HepG2 (cell line): ENCODE results near the gene FAM222A. TPM values are rescaled to one million over a fixed set of nuclear protein-coding genes. Genes with fewer than 3 reads are reported as not detected.
A peak's percentile ranks its signal among the peaks of the same experiment; 100 is the strongest.

ENCODE experiments used
- ATAC-seq: fragments of 200-7000 bp; cut with Tn5 transposase; 3 replicates; pipeline ENCODE4 v1.9.1; 2020; ENCODE audit warnings: mild to moderate bottlenecking, moderate library complexity
- BruUV-seq: library from RNA; stranded (reverse); fragments of 400-500 nt; replicated peaks from 2 replicates; lab custom pipeline; 2021; lab: Mats Ljungman, UMichigan
- CTCF ChIA-PET: fragments of 300-600 bp; formaldehyde crosslinking; extraction: SDS; loops from one replicate; lab custom pipeline; 2021; ENCODE audit warnings: low total read pairs, inconsistent platforms, low intra/inter-chr PET ratio; lab: Yijun Ruan, JAX
- POLR2A ChIA-PET: fragments of 350-600 bp; sonication (Branson Sonifier 250); formaldehyde crosslinking; loops from one replicate; lab custom pipeline; 2020; ENCODE audit warnings: antibody characterized with exemption, inconsistent platforms; lab: Yijun Ruan, JAX
- DNase-seq: peaks from one replicate; pipeline ENCODE4 v3.0.0-alpha.2; 2015; ENCODE audit warnings: low spot score
- FAIRE-seq: peaks from 3 replicates; lab custom pipeline; 2011; peaks lifted over from hg19 to GRCh38; lab: Jason Lieb, UNC
- H2AFZ ChIP-seq: one replicate; pipeline ENCODE4 v1.6.1; 2011; ENCODE audit warnings: low read length, inconsistent platforms
- H3K27ac ChIP-seq: fragments of 300-600 bp; 3 replicates; pipeline ENCODE4 v1.8.0; 2011; ENCODE audit warnings: mixed run types, mild to moderate bottlenecking, mixed read lengths, low read length, inconsistent platforms; ENCODE audit not compliant: insufficient read depth; ENCODE audit errors: extremely low read length
- H3K27me3 ChIP-seq, 2 experiments: fragments of 200-600 bp in 1 of 2; 2 replicates in 1 of 2; 3 replicates in 1 of 2; pipeline versions ENCODE4 v1.6.0 to v1.8.0; 2011; ENCODE audit warnings: low read length in 2 of 2, mild to moderate bottlenecking in 2 of 2, moderate library complexity in 2 of 2, inconsistent platforms in 1 of 2; ENCODE audit not compliant: insufficient read depth in 2 of 2, control insufficient read depth in 1 of 2
- H3K36me3 ChIP-seq, 2 experiments: fragments of 200-600 bp in 1 of 2; replicated peaks in 1 of 2; 2 replicates in 1 of 2; 3 replicates in 1 of 2; pipeline versions ENCODE4 v1.5.1 to v1.8.0; 2011; ENCODE audit warnings: low read length in 2 of 2, inconsistent platforms in 1 of 2; ENCODE audit not compliant: insufficient read depth in 2 of 2, control insufficient read depth in 1 of 2
- H3K4me1 ChIP-seq: 2 replicates; pipeline ENCODE4 v1.5.1; 2012; ENCODE audit warnings: low read length, inconsistent platforms; ENCODE audit not compliant: insufficient read depth
- H3K4me2 ChIP-seq: 2 replicates; pipeline ENCODE4 v1.6.0; 2011; ENCODE audit warnings: low read depth, low read length, inconsistent platforms
- H3K4me3 ChIP-seq, 3 experiments: fragments of 200-600 bp in 1 of 3; sonication (generic), shearing (Covaris generic) in 1 of 3; replicated peaks in 1 of 3; 2 replicates each; pipeline ENCODE4 v1.5.1; 2011 to 2016; ENCODE audit warnings: low read length in 3 of 3, inconsistent platforms in 2 of 3, low read depth in 2 of 3, mild to moderate bottlenecking in 2 of 3, control low read depth in 1 of 3, mixed read lengths in 1 of 3; ENCODE audit not compliant: insufficient read depth in 1 of 3
- H3K79me2 ChIP-seq: one replicate; pipeline ENCODE4 v1.6.1; 2011; ENCODE audit warnings: low read length, inconsistent platforms; ENCODE audit not compliant: insufficient read depth
- H3K9ac ChIP-seq: 2 replicates; pipeline ENCODE4 v1.6.0; 2011; ENCODE audit warnings: mild to moderate bottlenecking, low read depth, low read length, inconsistent platforms; ENCODE audit not compliant: insufficient read depth
- H3K9me3 ChIP-seq: 2 replicates; pipeline ENCODE4 v1.5.1; 2012; ENCODE audit warnings: mild to moderate bottlenecking, low read length
- H4K20me1 ChIP-seq: 2 replicates; pipeline ENCODE4 v1.6.0; 2011; ENCODE audit warnings: inconsistent platforms, mild to moderate bottlenecking, low read length, moderate library complexity; ENCODE audit not compliant: insufficient read depth
- JARID2 ChIP-seq: sonication (generic); formaldehyde crosslinking; IDR thresholded peaks from 2 replicates; pipeline ENCODE4 v1.8.1; 2023; ENCODE audit warnings: missing genetic modification reagents, inconsistent platforms; ENCODE audit not compliant: insufficient replicate concordance
- RARG ChIP-seq: sonication (generic); formaldehyde crosslinking; IDR thresholded peaks from 2 replicates; pipeline ENCODE4 v1.4.0; 2020; ENCODE audit warnings: low read depth, mild to moderate bottlenecking, missing genetic modification reagents
- ZNF296 ChIP-seq: sonication (generic); formaldehyde crosslinking; conservative IDR thresholded peaks from 2 replicates; pipeline ENCODE4 v1.5.0; 2020; ENCODE audit warnings: mild to moderate bottlenecking, missing genetic modification reagents
- ZNF317 ChIP-seq: sonication (generic); formaldehyde crosslinking; IDR thresholded peaks from 2 replicates; pipeline ENCODE4 v1.5.0; 2020; ENCODE audit warnings: mild to moderate bottlenecking, missing genetic modification reagents
- ZNF747 ChIP-seq: sonication (generic); formaldehyde crosslinking; IDR thresholded peaks from 2 replicates; pipeline ENCODE4 v1.8.1; 2023; ENCODE audit warnings: missing genetic modification reagents, mild to moderate bottlenecking, borderline replicate concordance
- WGBS: methylation state at CpG from one replicate; pipeline ENCODE4 v1.1.6; 2017; ENCODE audit warnings: low lambda C conversion rate; 5-methylcytosine and 5-hydroxymethylcytosine counted together
- in situ Hi-C: cut with HindIII; loops from 2 replicates; pipeline ENCODE4 v1.10.0; 2017; ENCODE audit warnings: low pct_unique_long_range_greater_than_20kb; ENCODE audit not compliant: extremely low pct_ligation_motif_present
- intact Hi-C: fragments of 100-400 bp; cut with micrococcal nuclease; formaldehyde crosslinking; loops from one replicate; pipeline ENCODE4 v1.10.0; 2022; ENCODE audit not compliant: unreplicated experiment
- polyA plus RNA-seq, 8 experiments: library from polyadenylated mRNA; depleted of rRNA in 3 of 8; stranded (reverse) in 7 of 8; unstranded in 1 of 8; fragments of >200 nt; fragmentation: Illumina TruSeq in 4 of 8; extraction: Trizol in 4 of 8; gene quantifications; 2 replicates each; pipeline versions ENCODE4 v1.2.1 to v1.2.3, GENCODE V29; 2011 to 2016; ENCODE audit warnings: low read depth in 4 of 8, missing spikeins in 1 of 8, mixed read lengths in 1 of 8; ENCODE audit not compliant: insufficient read depth in 1 of 8
- total RNA-seq, 5 experiments: library from RNA; depleted of rRNA; stranded (reverse); fragments of >200 nt; fragmentation: Illumina TruSeq; extraction: Trizol; gene quantifications; 2 replicates each; pipeline ENCODE4 v1.2.3, GENCODE V29; 2016; ENCODE audit warnings: low read depth in 1 of 5
- TF ChIP-seq, protein P1 (sequence below): sonication (generic); formaldehyde crosslinking; IDR thresholded peaks from 2 replicates; pipeline ENCODE4 v1.4.0; 2020; ENCODE audit warnings: missing genetic modification reagents

FAM222A gene
- total and polyA plus RNA-seq, 2 of the 13 experiments (the other 11 are each of a cell fraction or from before 2014, with no cell fraction given) = 2.7 to 9.6 TPM

DNA sequence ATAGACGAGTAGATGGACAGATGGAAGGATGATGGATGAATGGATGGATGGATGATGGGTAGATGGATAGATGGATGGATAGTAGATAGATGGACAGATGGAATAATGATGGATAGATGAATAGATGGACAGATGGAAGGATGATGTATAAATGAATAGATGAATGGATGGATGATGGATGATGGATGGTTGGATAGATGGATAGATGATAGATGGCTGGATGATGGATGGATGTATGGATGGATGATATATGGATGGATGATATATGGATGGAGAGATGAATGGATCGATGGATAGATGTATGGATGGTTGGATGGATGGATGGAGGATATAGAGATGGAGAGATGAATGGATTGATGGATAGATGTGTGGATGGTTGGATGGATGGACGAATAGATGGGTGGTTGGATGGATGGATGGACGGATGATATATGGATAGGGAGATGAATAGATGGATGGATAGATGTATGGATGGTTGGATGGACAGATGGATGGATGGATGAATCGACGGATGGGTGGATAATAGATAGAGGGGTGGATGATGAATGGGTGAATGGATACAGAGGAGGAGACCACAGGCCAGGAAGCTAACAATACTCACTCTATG, 100.3 kb downstream of the FAM222A start:
- TF ChIP-seq, protein P1, sequence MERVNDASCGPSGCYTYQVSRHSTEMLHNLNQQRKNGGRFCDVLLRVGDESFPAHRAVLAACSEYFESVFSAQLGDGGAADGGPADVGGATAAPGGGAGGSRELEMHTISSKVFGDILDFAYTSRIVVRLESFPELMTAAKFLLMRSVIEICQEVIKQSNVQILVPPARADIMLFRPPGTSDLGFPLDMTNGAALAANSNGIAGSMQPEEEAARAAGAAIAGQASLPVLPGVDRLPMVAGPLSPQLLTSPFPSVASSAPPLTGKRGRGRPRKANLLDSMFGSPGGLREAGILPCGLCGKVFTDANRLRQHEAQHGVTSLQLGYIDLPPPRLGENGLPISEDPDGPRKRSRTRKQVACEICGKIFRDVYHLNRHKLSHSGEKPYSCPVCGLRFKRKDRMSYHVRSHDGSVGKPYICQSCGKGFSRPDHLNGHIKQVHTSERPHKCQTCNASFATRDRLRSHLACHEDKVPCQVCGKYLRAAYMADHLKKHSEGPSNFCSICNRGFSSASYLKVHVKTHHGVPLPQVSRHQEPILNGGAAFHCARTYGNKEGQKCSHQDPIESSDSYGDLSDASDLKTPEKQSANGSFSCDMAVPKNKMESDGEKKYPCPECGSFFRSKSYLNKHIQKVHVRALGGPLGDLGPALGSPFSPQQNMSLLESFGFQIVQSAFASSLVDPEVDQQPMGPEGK (CRISPR knock-in tag) = no peak
- TF ChIP-seq ZNF317 (CRISPR knock-in tag) (peak; percentile 58; the same call in 1 of the 2 replicates), ZNF747 (CRISPR knock-in tag) (no peak)
- H3K4me1 ChIP-seq = peaks cover 30% of the 10 kb centered on the region
- H2AFZ ChIP-seq = no peak overlapping the region
- ATAC-seq (no peak), DNase-seq (no peak), FAIRE-seq (no peak)
- H3K9me3 ChIP-seq = no peaks in the 10 kb centered on the region
- H3K4me2 ChIP-seq = no peak overlapping the region
- no peak overlapping the region for H3K27ac ChIP-seq
- WGBS = 76% methylated on average over 6 of the region's 6 CpGs
- H3K4me3 ChIP-seq = no peak overlapping the region
- intact Hi-C loops (no loop called here), in situ Hi-C loops (no loop called here)
- ChIA-PET POLR2A (no interaction called here), CTCF (no interaction called here)
- no peak overlapping the region for H3K9ac ChIP-seq
- no peaks in the 10 kb centered on the region for H3K27me3 ChIP-seq
- H3K36me3 ChIP-seq = no peaks in the 10 kb centered on the region
- no peaks in the 10 kb centered on the region for H3K79me2 ChIP-seq
- no TSS peak for BruUV-seq
- H4K20me1 ChIP-seq = no peaks in the 10 kb centered on the region

DNA sequence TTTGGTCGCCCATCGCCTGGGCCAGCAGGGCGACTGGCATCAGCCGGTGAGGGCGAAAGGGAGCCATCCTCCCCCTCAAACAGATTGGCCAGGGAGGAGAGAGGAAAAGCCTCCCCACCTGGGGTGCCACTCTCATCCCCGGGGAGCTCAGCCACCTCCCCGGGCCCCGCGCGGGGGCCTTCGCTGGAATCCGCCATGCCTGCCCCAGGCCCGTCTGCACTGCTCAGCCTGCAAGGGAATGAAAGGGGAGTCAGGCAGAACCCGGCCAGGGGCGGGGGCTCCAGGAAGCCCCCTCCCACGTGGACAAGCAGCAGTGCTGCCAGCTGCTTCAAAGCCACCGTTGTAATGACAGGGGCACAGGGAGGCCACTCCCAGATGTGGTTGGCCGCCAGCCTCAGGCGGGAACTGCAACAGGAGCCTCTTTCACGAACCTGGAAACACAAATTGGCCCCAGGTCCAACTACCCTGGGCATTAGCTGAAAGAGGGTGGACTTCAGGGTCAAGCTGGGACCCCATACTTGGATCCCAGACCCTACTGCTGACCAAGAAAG, 101.0 kb downstream of the FAM222A start:
- no peak overlapping the region for H2AFZ ChIP-seq
- no peak for DNase-seq
- no peak for ATAC-seq
- no peak overlapping the region for H3K4me3 ChIP-seq
- TF ChIP-seq ZNF296 (CRISPR knock-in tag) = no peak
- TF ChIP-seq JARID2 (CRISPR knock-in tag) = no peak
- no peak for TF ChIP-seq RARG
- H3K27ac ChIP-seq = no peak overlapping the region
- H3K79me2 ChIP-seq = no peaks in the 10 kb centered on the region
- ChIA-PET CTCF (no interaction called here), POLR2A (no interaction called here)
- no peak overlapping the region for H3K4me2 ChIP-seq
- no TSS peak for BruUV-seq
- no peaks in the 10 kb centered on the region for H4K20me1 ChIP-seq
- no peaks in the 10 kb centered on the region for H3K9me3 ChIP-seq
- H3K4me1 ChIP-seq = peaks cover 38% of the 10 kb centered on the region
- no peaks in the 10 kb centered on the region for H3K27me3 ChIP-seq
- intact Hi-C loops = no loop called here
- no peaks in the 10 kb centered on the region for H3K36me3 ChIP-seq
- WGBS = no CpG with 5 or more reads among the region's 20 CpGs
- in situ Hi-C loops = no loop called here
- no peak overlapping the region for H3K9ac ChIP-seq
- no peak for FAIRE-seq
